K562 (cell line): Measurements from ENCODE around the gene SCYGR1. TPM values are rescaled to one million over a fixed set of nuclear protein-coding genes. Genes with fewer than 3 reads are reported as not detected.

ENCODE experiments used
- BRCA1 ChIP-seq, 2 experiments: fragments of 450-650 bp in 1 of 2; sonication (generic) in 1 of 2; formaldehyde crosslinking in 1 of 2; IDR thresholded peaks; 2 replicates each; pipeline versions ENCODE4 v1.5.0 to v1.6.1; 2017 to 2020; ENCODE audit warnings: mild to moderate bottlenecking in 1 of 2, missing genetic modification reagents in 1 of 2
- BRD9 ChIP-seq: fragments of 450-650 bp; IDR thresholded peaks from 2 replicates; pipeline ENCODE4 v1.6.1; 2018; ENCODE audit warnings: low read depth; ENCODE audit not compliant: partially characterized antibody
- GATA2 ChIP-seq: sonication (generic); formaldehyde crosslinking; IDR thresholded peaks from 2 replicates; pipeline ENCODE4 v1.4.0; 2020; ENCODE audit warnings: mild to moderate bottlenecking, missing genetic modification reagents
- HEY1 ChIP-seq: fragments of 250-450 bp; sonication (Bioruptor Pico); IDR thresholded peaks from 2 replicates; pipeline ENCODE4 v1.5.0; 2020; ENCODE audit warnings: mild to moderate bottlenecking, moderate library complexity, borderline replicate concordance
- HIVEP1 ChIP-seq: fragments of 250-450 bp; sonication (Bioruptor Pico); IDR thresholded peaks from 2 replicates; pipeline ENCODE4 v1.4.0; 2020; ENCODE audit warnings: mild to moderate bottlenecking
- NR1H2 ChIP-seq: sonication (generic); formaldehyde crosslinking; IDR thresholded peaks from 2 replicates; pipeline ENCODE4 v1.4.0; 2020; ENCODE audit warnings: mild to moderate bottlenecking, missing genetic modification reagents
- PML ChIP-seq: IDR thresholded peaks from 2 replicates; pipeline ENCODE4 v1.6.1; 2012; ENCODE audit warnings: low read length, inconsistent platforms
- RUNX1 ChIP-seq: sonication (generic); IDR thresholded peaks from 2 replicates; pipeline ENCODE4 v1.6.1; 2016; ENCODE audit warnings: antibody characterized with exemption, low read depth
- TEAD1 ChIP-seq, 2 experiments: fragments of 450-650 bp in 1 of 2; sonication (generic) in 1 of 2; formaldehyde crosslinking; IDR thresholded peaks; 2 replicates each; pipeline versions ENCODE4 v1.4.0 to v1.8.0; 2020 to 2022; ENCODE audit warnings: mild to moderate bottlenecking in 2 of 2, missing genetic modification reagents in 1 of 2
- ZBTB17 ChIP-seq: fragments of 450-650 bp; formaldehyde crosslinking; IDR thresholded peaks from 2 replicates; pipeline ENCODE4 v1.4.0; 2020; ENCODE audit warnings: mild to moderate bottlenecking
- ZNF23 ChIP-seq: fragments of 250-450 bp; sonication (Bioruptor Pico); IDR thresholded peaks from 2 replicates; pipeline ENCODE4 v1.4.0; 2020; ENCODE audit warnings: mild to moderate bottlenecking
- ZNF830 ChIP-seq: fragments of 250-450 bp; sonication (Bioruptor Pico); IDR thresholded peaks from 2 replicates; pipeline ENCODE4 v1.5.0; 2021; ENCODE audit warnings: mild to moderate bottlenecking
- polyA plus RNA-seq, 8 experiments: library from polyadenylated mRNA; depleted of rRNA in 4 of 8; stranded (reverse) in 5 of 8; unstranded in 3 of 8; fragments of >200 nt; fragmentation: Nextera tagmentation in 2 of 8; fragmentation: Illumina TruSeq in 1 of 8; extraction: Ambion mirVana in 2 of 8; extraction: Trizol in 1 of 8; gene quantifications; 2 replicates each; pipeline versions ENCODE4 v1.2.1 to v1.2.3, GENCODE V29; 2011 to 2014; ENCODE audit warnings: inconsistent platforms in 1 of 8, missing spikeins in 1 of 8
- total RNA-seq, 7 experiments: library from RNA; depleted of rRNA in 6 of 7; stranded (reverse); fragments of >200 nt in 6 of 7; fragmentation: Illumina TruSeq in 2 of 7; extraction: Trizol in 2 of 7; gene quantifications; 2 replicates each; pipeline versions ENCODE4 v1.2.1 to v1.2.3, GENCODE V29; 2011 to 2021; ENCODE audit warnings: low replicate concordance in 1 of 7
- TF ChIP-seq, protein P1 (sequence below): fragments of 250-450 bp; sonication (Bioruptor Pico); IDR thresholded peaks from 2 replicates; pipeline ENCODE4 v1.8.0; 2021; ENCODE audit warnings: borderline replicate concordance, mild to moderate bottlenecking, moderate library complexity; ENCODE audit not compliant: poor library complexity, severe bottlenecking
- TF ChIP-seq, protein P2 (sequence below), 3 experiments: IDR thresholded peaks in 2 of 3; conservative IDR thresholded peaks in 1 of 3; 2 replicates each; pipeline ENCODE4 v1.5.1; 2011 to 2012; ENCODE audit warnings: low read length in 3 of 3, mild to moderate bottlenecking in 3 of 3, control low read depth in 2 of 3, improper control_type of control experiment in 1 of 3, inconsistent platforms in 1 of 3, low read depth in 1 of 3, mixed read lengths in 1 of 3, moderate library complexity in 1 of 3; ENCODE audit not compliant: insufficient read depth in 2 of 3
- TF ChIP-seq, protein P3 (sequence below): fragments of 250-450 bp; sonication (Bioruptor Pico); IDR thresholded peaks from 2 replicates; pipeline ENCODE4 v1.5.0; 2021
- TF ChIP-seq, protein P4 (sequence below): fragments of 450-650 bp; formaldehyde crosslinking; conservative IDR thresholded peaks from 2 replicates; pipeline ENCODE4 v1.4.0; 2022; ENCODE audit warnings: mild to moderate bottlenecking, missing genetic modification characterization
- TF ChIP-seq, protein P5 (sequence below): sonication (generic); formaldehyde crosslinking; IDR thresholded peaks from 2 replicates; pipeline ENCODE4 v1.8.1; 2023; ENCODE audit warnings: missing genetic modification reagents, mild to moderate bottlenecking, borderline replicate concordance

SCYGR1 gene
- total and polyA plus RNA-seq, 9 of the 15 experiments (the other 6 are each of a cell fraction or from before 2014, with no cell fraction given), result not detected

DNA sequence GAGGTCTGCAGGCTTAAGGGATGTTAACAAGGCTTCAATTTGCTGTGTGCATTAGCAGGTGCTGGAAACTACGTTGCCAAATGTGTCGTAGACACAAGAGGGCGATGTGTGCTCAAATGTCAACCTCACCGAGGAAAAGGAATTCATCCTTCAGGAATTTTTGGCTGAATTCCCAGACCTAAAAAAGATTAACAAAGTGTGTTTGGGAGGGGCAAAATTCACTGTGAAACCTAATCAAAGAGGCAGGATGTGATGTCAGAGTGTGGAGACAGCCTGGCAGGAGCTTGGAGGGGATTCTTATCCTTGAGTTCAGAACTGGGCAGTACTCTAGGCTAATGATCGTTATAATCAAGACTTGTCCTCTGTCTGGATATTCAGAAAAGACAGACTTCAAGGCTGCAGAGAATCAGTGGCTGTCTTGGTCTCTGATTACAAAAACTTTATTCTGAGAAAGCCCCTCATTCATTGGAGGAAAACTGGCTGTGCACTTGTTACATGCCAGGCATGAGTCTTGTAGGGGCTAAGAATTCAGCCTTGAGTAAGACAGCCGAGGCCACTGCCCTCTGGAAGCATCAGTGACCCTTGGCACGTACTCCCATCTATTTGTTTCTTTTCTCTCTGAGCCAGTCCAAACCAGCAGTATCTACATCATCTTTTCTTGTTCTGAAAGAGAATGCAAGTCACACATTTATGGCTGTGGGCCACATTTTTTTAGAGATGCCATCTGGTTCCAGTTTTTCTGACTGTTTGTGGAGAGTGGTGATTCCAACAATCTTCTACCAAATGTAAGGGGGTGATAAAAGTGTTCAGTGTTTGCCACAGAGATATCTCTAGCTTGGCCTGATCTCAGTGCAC, 18.7 kb upstream of the SCYGR1 start (continued):
- TF ChIP-seq PML, result no peak
- no peak for TF ChIP-seq BRCA1 (IDR thresholded peaks at IDR 0.05)
- no peak for TF ChIP-seq BRCA1 (CRISPR knock-in tag; IDR thresholded peaks at IDR 0.05)
- peak; percentile 51 for TF ChIP-seq BRD9
- TF ChIP-seq, protein P1, sequence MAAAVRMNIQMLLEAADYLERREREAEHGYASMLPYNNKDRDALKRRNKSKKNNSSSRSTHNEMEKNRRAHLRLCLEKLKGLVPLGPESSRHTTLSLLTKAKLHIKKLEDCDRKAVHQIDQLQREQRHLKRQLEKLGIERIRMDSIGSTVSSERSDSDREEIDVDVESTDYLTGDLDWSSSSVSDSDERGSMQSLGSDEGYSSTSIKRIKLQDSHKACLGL (CRISPR knock-in tag), result no peak
- TF ChIP-seq ZNF23 (CRISPR knock-in tag), result no peak
- TF ChIP-seq, protein P2, sequence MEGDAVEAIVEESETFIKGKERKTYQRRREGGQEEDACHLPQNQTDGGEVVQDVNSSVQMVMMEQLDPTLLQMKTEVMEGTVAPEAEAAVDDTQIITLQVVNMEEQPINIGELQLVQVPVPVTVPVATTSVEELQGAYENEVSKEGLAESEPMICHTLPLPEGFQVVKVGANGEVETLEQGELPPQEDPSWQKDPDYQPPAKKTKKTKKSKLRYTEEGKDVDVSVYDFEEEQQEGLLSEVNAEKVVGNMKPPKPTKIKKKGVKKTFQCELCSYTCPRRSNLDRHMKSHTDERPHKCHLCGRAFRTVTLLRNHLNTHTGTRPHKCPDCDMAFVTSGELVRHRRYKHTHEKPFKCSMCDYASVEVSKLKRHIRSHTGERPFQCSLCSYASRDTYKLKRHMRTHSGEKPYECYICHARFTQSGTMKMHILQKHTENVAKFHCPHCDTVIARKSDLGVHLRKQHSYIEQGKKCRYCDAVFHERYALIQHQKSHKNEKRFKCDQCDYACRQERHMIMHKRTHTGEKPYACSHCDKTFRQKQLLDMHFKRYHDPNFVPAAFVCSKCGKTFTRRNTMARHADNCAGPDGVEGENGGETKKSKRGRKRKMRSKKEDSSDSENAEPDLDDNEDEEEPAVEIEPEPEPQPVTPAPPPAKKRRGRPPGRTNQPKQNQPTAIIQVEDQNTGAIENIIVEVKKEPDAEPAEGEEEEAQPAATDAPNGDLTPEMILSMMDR (IDR thresholded peaks at IDR 0.05 in 2 of 3, conservative IDR thresholded peaks at IDR 0.05 in 1 of 3; ENCODE audit: insufficient read depth in 2 of 3, low read depth in 1 of 3, low read length in 3 of 3), result peak; percentile 63 to 84 (median 71)
- TF ChIP-seq NR1H2, result no peak
- TF ChIP-seq, protein P3, sequence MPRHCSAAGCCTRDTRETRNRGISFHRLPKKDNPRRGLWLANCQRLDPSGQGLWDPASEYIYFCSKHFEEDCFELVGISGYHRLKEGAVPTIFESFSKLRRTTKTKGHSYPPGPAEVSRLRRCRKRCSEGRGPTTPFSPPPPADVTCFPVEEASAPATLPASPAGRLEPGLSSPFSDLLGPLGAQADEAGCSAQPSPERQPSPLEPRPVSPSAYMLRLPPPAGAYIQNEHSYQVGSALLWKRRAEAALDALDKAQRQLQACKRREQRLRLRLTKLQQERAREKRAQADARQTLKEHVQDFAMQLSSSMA, result no peak
- TF ChIP-seq RUNX1, result no peak
- TF ChIP-seq ZNF830, result no peak
- peak in 1 of 2 experiments; percentile 49; a peak in 1 of 4 replicates for TF ChIP-seq TEAD1 (CRISPR knock-in tag; IDR thresholded peaks at IDR 0.05)
- peak; percentile 48; the same call in 1 of the 2 replicates for TF ChIP-seq GATA2 (CRISPR knock-in tag)
- TF ChIP-seq HEY1 (CRISPR knock-in tag), result no peak
- TF ChIP-seq HIVEP1 (CRISPR knock-in tag), result no peak
- no peak for TF ChIP-seq ZBTB17 (CRISPR knock-in tag)
- TF ChIP-seq, protein P4, sequence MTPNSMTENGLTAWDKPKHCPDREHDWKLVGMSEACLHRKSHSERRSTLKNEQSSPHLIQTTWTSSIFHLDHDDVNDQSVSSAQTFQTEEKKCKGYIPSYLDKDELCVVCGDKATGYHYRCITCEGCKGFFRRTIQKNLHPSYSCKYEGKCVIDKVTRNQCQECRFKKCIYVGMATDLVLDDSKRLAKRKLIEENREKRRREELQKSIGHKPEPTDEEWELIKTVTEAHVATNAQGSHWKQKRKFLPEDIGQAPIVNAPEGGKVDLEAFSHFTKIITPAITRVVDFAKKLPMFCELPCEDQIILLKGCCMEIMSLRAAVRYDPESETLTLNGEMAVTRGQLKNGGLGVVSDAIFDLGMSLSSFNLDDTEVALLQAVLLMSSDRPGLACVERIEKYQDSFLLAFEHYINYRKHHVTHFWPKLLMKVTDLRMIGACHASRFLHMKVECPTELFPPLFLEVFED (CRISPR knock-in tag), result no peak
- TF ChIP-seq, protein P5, sequence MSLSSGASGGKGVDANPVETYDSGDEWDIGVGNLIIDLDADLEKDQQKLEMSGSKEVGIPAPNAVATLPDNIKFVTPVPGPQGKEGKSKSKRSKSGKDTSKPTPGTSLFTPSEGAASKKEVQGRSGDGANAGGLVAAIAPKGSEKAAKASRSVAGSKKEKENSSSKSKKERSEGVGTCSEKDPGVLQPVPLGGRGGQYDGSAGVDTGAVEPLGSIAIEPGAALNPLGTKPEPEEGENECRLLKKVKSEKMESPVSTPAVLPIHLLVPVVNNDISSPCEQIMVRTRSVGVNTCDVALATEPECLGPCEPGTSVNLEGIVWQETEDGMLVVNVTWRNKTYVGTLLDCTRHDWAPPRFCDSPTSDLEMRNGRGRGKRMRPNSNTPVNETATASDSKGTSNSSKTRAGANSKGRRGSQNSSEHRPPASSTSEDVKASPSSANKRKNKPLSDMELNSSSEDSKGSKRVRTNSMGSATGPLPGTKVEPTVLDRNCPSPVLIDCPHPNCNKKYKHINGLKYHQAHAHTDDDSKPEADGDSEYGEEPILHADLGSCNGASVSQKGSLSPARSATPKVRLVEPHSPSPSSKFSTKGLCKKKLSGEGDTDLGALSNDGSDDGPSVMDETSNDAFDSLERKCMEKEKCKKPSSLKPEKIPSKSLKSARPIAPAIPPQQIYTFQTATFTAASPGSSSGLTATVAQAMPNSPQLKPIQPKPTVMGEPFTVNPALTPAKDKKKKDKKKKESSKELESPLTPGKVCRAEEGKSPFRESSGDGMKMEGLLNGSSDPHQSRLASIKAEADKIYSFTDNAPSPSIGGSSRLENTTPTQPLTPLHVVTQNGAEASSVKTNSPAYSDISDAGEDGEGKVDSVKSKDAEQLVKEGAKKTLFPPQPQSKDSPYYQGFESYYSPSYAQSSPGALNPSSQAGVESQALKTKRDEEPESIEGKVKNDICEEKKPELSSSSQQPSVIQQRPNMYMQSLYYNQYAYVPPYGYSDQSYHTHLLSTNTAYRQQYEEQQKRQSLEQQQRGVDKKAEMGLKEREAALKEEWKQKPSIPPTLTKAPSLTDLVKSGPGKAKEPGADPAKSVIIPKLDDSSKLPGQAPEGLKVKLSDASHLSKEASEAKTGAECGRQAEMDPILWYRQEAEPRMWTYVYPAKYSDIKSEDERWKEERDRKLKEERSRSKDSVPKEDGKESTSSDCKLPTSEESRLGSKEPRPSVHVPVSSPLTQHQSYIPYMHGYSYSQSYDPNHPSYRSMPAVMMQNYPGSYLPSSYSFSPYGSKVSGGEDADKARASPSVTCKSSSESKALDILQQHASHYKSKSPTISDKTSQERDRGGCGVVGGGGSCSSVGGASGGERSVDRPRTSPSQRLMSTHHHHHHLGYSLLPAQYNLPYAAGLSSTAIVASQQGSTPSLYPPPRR, result no peak
